Ishikawa (cell line): ENCODE results near the gene FBLIM1.

Experiments
- CEBPB ChIP-seq: IDR thresholded peaks from 2 replicates; pipeline ENCODE4 v1.6.1; 2012
- CREB1 ChIP-seq: IDR thresholded peaks from 2 replicates; pipeline ENCODE4 v1.6.1; 2012; ENCODE audit warnings: low read depth
- EGR1 ChIP-seq: IDR thresholded peaks from 2 replicates; pipeline ENCODE4 v1.6.1; 2012
- EP300 ChIP-seq: IDR thresholded peaks from 2 replicates; pipeline ENCODE4 v1.6.1; 2012; ENCODE audit warnings: borderline replicate concordance
- FOXM1 ChIP-seq: IDR thresholded peaks from 2 replicates; pipeline ENCODE4 v1.6.1; 2012; ENCODE audit warnings: low read depth, borderline replicate concordance
- NFIC ChIP-seq: IDR thresholded peaks from 2 replicates; pipeline ENCODE4 v1.6.1; 2012
- RAD21 ChIP-seq: IDR thresholded peaks from 2 replicates; pipeline ENCODE4 v1.6.1; 2012; ENCODE audit warnings: low read depth
- TAF1 ChIP-seq: IDR thresholded peaks from 2 replicates; pipeline ENCODE4 v1.6.1; 2012; ENCODE audit warnings: low read depth, mild to moderate bottlenecking
- TCF12 ChIP-seq: IDR thresholded peaks from 2 replicates; pipeline ENCODE4 v1.6.1; 2012; ENCODE audit warnings: low read depth
- TEAD4 ChIP-seq: IDR thresholded peaks from 2 replicates; pipeline ENCODE4 v1.6.1; 2012
- YY1 ChIP-seq: IDR thresholded peaks from 2 replicates; pipeline ENCODE4 v1.6.1; 2012; ENCODE audit warnings: low read depth
- ZBTB7A ChIP-seq: IDR thresholded peaks from 2 replicates; pipeline ENCODE4 v1.6.1; 2012; ENCODE audit warnings: low read depth
- TF ChIP-seq, protein P1 (sequence below): IDR thresholded peaks from 2 replicates; pipeline ENCODE4 v1.6.1; 2012
- TF ChIP-seq, protein P2 (sequence below): IDR thresholded peaks from 2 replicates; pipeline ENCODE4 v1.6.1; 2012; ENCODE audit warnings: low read depth, mild to moderate bottlenecking
- TF ChIP-seq, protein P3 (sequence below): IDR thresholded peaks from 2 replicates; pipeline ENCODE4 v1.6.1; 2012

Gene FBLIM1

DNA sequence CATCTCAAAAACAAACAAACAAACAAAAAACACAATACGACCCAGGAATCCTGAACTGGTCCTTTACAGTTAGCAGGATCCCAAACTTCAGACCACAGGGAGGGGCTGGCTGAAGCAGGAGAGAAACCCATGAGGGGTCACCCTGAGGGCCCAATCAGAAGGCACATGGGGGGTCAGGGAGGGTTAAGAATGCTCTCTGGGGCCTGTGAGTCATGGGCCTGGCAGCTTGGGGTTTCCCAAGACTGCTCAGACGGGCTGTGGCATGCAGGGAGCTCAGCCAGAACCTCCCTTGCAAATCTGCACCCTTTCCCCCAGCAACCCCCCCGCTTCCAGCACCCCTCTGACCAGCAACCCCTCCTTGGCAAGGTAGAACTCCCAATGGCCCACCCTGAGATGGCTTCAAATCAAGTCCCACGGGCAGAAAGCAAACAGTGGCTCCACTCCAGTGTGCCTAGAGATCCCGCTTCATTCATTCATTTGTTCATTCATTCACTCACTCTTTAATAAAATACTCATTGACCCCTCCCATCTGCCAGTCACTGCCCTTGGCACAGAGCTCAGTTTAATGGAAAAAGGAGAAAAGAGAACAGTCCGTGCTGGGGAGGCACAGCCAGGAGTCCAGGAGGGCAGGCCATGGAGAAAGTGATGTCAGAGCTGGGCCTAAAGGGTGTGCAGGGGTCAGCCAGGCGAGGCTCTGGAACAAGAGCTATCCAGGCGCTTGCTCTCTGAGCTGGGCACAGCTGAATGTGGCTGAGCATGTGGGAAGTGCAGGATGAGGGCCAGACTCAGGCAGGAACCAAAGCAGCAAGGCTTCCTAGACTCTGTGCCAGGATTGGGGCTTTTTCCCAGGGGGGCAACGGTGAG, 40.6 kb downstream of the FBLIM1 start:
- no peak for TF ChIP-seq CREB1
- TF ChIP-seq TCF12 = peak; percentile 93
- peak; percentile 80 for TF ChIP-seq CEBPB
- no peak for TF ChIP-seq TAF1
- TF ChIP-seq, protein P1, sequence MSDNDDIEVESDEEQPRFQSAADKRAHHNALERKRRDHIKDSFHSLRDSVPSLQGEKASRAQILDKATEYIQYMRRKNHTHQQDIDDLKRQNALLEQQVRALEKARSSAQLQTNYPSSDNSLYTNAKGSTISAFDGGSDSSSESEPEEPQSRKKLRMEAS = no peak; the same call in 1 of the 2 replicates
- TF ChIP-seq EP300 = peak; percentile 86
- TF ChIP-seq RAD21 = no peak
- TF ChIP-seq YY1 = no peak
- TF ChIP-seq, protein P2, sequence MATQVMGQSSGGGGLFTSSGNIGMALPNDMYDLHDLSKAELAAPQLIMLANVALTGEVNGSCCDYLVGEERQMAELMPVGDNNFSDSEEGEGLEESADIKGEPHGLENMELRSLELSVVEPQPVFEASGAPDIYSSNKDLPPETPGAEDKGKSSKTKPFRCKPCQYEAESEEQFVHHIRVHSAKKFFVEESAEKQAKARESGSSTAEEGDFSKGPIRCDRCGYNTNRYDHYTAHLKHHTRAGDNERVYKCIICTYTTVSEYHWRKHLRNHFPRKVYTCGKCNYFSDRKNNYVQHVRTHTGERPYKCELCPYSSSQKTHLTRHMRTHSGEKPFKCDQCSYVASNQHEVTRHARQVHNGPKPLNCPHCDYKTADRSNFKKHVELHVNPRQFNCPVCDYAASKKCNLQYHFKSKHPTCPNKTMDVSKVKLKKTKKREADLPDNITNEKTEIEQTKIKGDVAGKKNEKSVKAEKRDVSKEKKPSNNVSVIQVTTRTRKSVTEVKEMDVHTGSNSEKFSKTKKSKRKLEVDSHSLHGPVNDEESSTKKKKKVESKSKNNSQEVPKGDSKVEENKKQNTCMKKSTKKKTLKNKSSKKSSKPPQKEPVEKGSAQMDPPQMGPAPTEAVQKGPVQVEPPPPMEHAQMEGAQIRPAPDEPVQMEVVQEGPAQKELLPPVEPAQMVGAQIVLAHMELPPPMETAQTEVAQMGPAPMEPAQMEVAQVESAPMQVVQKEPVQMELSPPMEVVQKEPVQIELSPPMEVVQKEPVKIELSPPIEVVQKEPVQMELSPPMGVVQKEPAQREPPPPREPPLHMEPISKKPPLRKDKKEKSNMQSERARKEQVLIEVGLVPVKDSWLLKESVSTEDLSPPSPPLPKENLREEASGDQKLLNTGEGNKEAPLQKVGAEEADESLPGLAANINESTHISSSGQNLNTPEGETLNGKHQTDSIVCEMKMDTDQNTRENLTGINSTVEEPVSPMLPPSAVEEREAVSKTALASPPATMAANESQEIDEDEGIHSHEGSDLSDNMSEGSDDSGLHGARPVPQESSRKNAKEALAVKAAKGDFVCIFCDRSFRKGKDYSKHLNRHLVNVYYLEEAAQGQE = no peak
- peak; percentile 84 for TF ChIP-seq NFIC
- TF ChIP-seq, protein P3, sequence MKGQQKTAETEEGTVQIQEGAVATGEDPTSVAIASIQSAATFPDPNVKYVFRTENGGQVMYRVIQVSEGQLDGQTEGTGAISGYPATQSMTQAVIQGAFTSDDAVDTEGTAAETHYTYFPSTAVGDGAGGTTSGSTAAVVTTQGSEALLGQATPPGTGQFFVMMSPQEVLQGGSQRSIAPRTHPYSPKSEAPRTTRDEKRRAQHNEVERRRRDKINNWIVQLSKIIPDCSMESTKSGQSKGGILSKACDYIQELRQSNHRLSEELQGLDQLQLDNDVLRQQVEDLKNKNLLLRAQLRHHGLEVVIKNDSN = no peak
- TF ChIP-seq TEAD4 = peak; percentile 94
- TF ChIP-seq FOXM1 = peak; percentile 81
- no peak for TF ChIP-seq EGR1
- TF ChIP-seq ZBTB7A = no peak

DNA sequence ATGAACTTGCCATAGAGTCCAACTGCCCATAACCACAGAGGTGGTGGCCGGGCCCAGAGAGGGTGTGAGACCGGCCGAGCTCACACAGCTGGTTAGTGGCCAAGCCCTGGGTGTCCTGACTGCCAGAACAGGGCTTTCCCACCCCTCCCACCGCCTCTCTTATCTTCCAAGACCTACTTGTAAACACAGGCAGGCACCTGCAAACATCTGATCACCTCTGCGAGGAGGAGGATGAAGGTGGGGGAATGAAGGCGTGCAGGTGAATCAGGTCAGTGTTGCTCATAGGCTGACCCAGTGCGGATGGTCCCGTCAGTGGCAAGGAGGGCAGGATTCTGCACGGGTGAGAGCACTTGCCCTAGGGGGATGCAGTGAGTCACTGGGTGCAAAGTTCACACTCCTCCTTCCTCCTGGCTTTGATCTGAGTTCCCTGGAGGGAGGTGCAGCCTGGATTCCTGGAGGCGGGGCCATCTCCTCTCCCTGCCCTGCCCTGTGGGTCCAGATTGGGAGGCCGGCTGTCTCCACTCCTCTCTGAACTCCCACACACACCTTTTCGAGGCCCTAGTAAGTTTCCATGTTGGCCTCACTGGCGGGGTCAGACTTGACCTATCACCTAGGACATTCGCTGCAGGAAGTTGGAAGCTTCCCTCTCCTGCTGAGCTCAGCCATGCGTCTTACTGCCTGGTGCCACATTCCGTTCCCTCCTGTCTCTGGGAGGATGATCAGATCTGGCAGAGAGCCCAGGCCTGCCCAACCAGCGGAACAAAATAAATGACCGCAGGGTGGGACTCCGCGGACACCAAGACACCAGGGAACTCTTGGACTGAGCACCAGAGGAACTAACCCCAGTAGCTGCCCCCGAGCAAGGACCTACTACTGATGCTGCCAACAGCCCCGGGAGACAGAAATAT, 41.6 kb downstream of the FBLIM1 start:
- TF ChIP-seq ZBTB7A (no peak), CEBPB (no peak; the same call in 1 of the 2 replicates), TEAD4 (peak; percentile 92), EGR1 (peak; percentile 28; the same call in 1 of the 2 replicates), TCF12 (peak; percentile 96), FOXM1 (peak; percentile 90), YY1 (peak; percentile 33; the same call in 1 of the 2 replicates), CREB1 (no peak), EP300 (peak; percentile 95), RAD21 (no peak), TAF1 (no peak), NFIC (peak; percentile 98)
- TF ChIP-seq, protein P3 = no peak
- TF ChIP-seq, protein P2 = no peak
- TF ChIP-seq, protein P1 = peak; percentile 55; the same call in 1 of the 2 replicates

DNA sequence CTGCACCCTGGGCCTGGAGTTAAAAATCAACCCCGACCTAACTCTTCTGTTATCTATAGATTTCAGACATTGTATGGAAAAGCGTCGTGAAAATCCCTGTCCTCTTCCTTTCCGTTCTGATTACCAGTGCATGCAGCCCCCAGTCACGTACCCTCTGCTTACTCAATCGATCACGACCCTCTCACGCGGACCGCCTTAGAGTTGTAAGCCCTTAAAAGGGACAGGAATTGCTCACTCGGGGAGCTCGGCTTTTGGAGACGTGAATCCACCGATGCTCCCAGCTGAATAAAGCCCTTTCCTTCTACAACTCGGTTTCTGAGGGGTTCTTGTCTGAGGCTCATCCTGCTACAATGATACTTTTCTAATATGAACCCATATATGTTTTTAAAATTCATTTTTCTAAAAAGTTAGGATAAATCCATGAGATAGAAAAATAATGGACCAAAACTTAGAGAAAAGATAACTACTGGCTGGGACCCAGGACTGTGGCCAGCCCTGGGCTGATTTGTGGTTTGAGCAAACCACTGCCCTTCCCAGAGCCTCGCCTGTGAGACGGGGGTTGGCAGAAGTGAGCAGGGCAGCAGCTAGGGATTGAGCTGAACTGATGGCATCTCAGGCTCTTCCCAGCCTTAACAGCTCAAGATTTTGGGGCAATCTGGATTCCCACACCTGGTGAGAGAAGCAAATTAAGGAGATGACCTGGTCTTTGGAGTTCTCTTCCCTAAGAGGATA, 43.8 kb downstream of the FBLIM1 start:
- TF ChIP-seq TAF1 = no peak

DNA sequence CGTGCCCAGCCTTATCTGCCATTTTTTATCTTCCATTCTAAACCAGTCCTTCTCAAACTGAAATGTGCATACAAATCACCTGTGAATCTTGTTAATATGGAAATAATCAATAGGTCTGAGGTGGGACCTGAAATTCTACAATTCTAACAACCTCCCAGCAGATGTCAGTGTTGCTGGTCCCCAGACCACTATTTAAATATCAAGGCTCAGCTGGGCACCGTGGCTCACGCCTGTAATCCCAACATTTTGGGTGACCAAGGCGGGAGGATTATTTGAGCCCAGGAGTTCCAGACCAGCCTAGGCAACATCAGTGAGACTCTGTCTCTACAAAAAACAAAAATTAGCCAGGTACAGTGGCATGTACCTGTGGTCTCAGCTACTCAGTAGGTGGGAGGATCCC, 44.8 kb downstream of the FBLIM1 start:
- TF ChIP-seq RAD21 (peak; percentile 59), EGR1 (no peak)

DNA sequence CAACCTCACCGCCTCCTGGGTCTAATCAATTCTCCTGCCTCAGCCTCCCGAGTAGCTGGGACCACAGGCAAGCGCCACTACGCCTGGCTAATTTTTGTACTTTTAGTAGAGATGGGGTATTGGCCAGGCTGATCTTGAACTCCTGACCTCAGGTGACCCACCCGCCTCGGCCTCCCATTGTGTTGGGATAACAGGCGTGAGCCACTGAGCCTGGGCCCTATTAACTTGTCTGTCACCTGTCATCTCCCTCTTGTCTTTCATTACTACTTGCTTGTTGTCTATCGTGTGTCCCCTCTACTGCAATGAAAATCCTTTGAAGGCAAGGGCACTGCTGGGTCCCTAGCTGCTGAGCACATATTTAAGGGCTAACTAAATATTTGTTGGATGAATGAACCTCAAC, 45.5 kb downstream of the FBLIM1 start:
- no peak for TF ChIP-seq CREB1
- no peak for TF ChIP-seq TCF12
- TF ChIP-seq TEAD4 = no peak
- TF ChIP-seq, protein P1 = no peak
- TF ChIP-seq EP300 = no peak
- TF ChIP-seq, protein P2 = no peak
- TF ChIP-seq CEBPB = no peak
- no peak for TF ChIP-seq ZBTB7A
- TF ChIP-seq TAF1 = no peak
- TF ChIP-seq FOXM1 = no peak
- TF ChIP-seq, protein P3 = no peak
- no peak for TF ChIP-seq YY1
- TF ChIP-seq EGR1 = no peak
